ENCODE results near the gene SERINC2.
"Not testable (repeated sequence)": the region's sequence is repeated elsewhere in the genome, so short reads cannot be mapped to it uniquely, and the experiment has no call there.

Gene SERINC2

DNA sequence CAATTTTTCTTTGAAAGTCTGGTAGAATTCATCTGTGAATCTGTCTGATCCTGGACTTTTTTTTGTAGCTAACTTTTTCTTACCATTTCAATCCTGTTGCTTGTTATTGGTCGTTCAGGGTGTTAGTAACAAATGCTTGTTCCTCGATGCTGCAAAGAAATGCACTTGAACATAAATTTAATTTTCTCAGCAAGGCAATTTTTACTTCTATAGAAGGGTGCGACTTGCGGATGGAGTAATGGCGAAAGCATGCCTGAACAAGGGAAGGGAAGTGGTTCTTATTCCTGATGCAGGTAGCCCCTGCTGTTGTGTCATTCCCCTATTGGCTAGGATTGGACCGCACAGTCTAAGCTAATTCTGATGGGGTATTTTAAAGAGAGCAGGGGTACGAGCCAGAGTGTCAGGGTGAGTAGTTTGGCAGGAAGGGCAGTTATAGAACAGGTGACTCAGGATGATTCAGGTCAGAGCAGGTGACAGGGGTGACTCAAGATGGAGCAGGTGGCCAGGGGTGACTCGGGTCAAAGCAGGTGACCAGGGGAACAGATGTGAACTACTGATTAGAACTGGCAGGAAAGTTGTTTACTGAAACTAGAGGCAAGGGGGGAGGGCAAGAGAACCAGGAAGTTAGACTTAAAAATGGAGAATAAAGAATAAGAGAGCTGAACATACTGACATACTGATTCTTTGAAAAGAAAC lies 40.5 kb downstream of the SERINC2 start:
- in situ Hi-C loops (cut with MboI; ENCODE audit: low sequenced_read_pairs): no loop called here

DNA sequence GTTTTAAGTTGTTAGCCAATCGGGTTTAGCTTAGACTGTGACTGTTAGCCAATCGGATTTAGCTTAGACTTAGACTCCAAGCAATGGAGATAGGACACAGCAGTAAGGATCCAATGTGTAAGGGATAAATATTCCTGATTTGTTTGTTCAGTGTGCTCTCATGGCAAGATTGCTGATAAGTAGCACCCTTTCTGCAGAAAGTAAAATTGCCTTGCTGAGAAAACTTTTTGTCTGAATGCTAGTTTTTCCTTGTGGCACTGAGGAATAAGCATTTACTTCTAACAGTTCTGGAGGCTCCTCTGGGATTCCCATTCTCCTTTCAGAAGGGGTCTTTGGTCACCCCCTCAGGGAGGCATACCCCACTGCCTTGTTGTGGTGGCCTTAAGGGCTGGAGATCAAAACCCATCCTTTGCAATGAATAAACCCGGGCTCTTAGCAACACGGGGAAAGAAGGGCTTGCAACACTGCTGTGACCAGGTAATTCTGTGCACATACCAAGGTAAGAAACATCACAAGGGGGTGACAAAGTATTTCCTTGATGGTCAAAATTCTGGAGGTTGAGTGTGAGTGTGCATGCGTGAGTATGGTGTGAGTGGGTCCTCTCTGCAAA lies 45.4 kb downstream of the SERINC2 start:
- in situ Hi-C loops (cut with MboI; ENCODE audit: low sequenced_read_pairs): no loop called here

DNA sequence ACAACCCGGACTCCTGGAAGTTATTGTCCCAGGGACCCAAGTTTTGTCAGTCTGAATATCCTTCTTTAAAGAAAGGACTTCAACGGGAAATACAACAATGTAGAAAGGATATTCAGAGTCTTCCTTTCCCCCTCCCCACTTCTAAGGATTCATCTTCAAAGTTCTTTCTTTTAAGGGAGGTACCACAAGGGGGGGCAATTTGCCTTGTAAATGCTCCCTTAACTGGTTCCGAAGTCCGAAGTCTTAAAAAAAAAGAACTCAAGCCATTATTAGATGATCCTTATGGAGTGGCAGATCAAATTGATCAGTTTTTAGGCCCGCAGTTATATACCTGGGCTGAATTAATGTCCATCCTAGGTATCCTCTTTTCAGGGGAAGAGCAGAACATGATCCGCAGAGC lies 47.0 kb downstream of the SERINC2 start:
- in situ Hi-C loops (cut with MboI; ENCODE audit: low sequenced_read_pairs): no loop called here

DNA sequence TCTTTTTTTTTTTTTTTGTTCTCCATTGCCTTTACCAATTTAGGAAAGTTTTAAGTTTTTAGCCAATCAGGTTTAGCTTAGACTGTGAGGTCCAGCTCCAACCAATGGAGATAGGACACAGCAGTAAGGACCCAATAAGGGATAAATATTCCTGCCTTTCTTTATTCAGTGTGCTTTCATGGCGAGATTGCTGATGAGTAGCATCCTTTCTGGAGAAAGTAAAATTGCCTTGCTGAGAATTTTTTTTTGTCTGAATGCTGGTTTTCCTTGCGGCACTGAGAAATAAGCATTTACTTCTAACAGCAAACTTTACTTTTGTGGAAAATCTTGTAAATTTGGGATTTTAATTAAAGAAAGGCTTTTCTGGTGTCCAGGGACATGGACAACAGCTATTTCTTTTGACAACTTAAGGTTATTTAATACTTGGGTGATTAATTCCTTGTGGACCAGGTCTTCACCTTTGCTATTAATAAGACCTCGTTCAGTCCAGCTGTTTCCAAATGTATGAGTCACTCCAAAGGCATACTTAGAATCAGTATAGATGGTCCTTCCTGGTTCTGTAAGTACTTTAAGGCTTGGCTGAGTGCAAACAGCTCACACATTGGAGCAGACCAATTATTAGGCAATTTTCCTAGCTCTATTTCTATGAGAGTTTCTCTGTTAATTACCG lies 54.1 kb downstream of the SERINC2 start:
- in situ Hi-C loops (cut with MboI; ENCODE audit: low sequenced_read_pairs): no loop called here

DNA sequence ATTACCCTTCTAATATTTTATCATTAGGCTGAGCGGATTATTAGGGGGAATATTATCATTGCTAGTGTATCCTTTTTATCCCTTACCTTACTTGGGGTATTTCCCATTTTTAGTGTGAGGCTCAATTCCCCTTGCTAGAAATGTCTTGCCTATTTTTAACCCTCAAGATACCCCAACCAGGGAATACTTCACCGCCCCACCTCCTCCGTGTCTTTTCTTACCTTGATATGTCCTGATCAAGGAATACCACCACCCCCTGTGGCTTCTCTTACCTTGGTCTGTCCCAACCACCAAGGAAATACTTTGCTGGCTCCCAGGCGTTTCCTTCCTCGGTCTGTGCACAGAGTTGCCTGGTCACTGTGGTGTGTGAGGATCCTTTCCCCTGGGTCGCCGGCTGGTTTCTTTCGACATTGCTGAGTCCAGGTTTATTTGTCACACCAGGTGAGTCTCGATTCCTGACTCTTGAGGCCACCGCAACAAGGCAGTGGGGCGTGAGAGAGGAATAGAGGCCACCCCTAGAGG lies 57.8 kb downstream of the SERINC2 start:
- in situ Hi-C loops (cut with MboI; ENCODE audit: low sequenced_read_pairs): no loop called here

DNA sequence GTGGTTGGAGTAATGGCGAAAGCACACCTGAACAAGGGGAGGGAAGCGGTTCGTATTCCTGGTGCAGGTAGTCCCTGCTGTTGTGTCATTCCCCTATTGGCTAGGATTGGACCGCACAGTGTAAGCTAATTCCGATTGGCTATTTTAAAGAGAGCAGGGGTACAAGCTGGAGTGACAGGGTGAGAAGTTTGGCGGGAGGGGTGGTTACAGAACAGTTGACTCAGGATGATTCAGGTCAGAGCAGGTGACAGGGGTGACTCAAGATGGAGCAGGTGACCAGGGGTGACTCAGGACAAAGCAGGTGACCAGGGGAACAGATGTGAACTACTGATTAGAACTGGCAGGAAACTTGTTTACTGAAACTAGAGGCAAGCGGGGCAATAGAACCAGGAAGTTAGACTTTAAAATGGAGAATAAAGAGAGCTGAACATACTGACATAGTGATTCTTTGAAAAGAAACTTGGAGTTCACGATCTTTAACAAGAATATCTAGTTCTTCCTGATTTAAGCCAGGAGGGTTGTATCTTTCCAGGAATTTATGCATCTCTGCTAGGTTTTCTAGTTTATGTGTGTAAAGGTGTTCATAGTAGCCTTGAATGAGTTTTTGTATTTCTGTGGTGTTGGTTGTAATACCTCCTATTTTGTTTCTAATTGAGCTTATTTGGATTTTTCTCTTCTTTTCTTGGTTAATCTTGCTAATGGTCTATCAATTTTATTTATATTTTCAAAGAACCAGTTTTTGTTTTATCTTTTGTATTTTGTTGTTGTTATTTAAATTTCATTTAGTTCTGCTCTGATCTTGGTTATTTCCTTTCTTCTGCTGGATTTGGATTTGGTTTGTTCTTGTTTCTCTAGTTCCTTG lies 58.7 kb downstream of the SERINC2 start:
- in situ Hi-C loops (cut with MboI; ENCODE audit: low sequenced_read_pairs): not testable (repeated sequence)

DNA sequence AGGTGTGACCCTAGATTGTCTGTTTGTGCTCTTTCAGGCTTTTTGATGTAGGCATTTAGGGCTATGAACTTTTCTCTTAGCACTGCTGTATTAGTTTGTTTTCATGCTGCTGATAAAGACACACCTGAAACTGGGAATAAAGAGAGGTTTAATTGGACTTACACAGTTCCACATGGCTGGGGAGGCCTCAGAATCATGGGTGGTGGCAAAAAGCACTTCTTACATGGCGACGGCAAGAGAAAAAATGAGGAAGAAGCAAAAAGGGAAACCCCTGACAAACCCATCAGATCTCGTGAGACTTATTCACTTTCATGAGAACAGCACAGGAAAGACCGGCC lies 59.3 kb downstream of the SERINC2 start:
- in situ Hi-C loops (cut with MboI; ENCODE audit: low sequenced_read_pairs): not testable (repeated sequence)

DNA sequence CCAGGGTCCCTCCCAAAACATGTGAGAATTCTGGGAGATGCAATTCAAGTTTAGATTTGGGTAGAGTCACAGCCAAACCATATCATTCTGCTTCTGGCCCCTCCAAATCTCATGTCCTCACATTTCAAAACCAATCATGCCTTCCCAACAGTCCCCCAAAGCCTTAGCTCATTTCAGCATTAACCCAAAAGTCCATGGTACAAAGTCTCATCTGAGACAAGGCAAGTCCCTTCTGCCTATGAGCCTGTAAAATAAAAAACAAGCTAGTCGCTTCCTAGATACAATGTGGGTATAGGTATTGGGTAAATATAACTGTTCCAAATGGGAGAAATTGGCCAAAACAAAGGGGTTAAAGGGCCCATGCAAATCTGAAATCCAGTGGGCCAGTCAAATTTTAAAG lies 59.7 kb downstream of the SERINC2 start:
- in situ Hi-C loops (cut with MboI; ENCODE audit: low sequenced_read_pairs): not testable (repeated sequence)

DNA sequence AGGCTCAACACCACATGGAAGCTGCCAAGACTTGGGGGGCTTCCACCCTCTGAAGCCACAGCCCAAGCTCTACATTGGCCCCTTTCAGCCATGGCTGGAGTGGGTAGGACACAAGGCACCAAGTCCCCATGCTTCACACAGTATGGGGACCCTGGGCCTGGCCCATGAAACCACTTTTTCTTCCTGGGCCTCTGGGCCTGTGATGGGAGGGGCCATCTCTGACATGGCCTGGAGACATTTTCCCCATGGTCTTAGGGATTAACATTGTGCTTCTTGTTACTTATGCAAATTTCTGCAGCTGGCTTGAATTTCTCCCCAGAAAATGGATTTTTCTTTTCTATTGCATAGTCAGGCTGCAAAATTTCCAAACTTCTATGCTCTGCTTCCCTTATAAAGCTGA lies 60.5 kb downstream of the SERINC2 start:
- in situ Hi-C loops (cut with MboI; ENCODE audit: low sequenced_read_pairs): not testable (repeated sequence)

DNA sequence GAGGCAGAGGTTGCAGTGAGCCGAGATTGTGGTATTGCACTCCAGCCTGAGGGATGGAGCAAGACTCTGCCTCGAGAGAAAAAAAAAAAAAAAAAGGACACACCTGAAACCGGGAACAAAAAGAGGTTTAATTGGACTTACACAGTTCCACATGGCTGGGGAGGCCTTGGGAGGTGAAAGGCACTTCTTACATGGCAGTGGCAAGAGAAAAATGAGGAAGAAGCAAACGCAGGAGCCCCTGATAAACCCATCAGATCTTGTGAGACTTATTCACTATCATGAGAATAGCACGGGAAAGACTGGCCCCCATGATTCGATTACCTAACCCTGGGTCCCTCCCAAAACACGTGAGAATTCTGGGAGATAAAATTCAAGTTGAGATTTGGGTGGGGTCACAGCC lies 61.6 kb downstream of the SERINC2 start:
- in situ Hi-C loops (cut with MboI; ENCODE audit: low sequenced_read_pairs): not testable (repeated sequence)

DNA sequence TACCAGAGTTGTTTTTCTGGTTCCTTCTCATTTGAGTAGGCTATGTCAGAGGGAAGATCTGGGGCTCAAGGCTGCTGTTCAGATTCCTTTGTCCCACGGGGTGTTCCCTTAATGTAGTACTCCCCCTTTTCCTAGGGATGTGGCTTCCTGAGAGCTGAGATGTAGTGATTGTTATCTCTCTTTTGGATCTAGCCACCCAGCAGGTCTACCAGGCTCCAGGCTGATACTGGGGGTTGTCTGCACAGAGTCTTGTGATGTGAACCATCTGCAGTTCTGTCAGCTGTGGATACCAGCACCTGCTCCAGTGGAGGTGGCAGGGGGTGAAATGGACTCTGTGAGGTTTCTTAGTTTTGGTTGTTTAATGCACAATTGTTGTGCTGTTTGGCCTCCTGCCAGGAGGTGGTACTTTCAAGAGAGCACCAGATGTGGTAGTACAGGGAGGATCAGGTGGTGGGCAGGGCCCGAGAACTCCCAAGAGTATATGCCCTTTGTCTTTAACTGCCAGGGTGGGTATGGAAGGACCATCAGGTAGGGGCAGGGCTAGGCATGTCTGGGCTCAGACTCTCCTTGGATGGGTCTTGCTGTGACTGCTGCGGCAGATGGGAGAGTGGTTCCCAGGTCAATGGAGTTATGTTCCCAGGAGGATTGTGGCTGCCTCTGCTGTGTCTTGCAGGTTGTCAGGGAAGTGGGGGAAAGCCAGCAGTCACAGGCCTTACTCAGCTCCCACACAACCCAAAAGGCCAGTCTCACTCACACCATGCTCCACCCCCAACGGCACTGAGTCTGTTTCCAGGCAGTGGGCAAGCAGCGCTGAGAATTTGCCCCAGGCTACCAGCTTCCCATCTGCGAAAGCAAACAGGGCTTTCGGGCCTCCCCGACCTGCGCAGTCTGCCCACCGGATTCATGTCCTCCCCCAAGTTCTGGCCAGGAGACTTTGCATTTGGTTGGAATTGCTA lies 64.2 kb downstream of the SERINC2 start:
- in situ Hi-C loops (cut with MboI; ENCODE audit: low sequenced_read_pairs): no loop called here

DNA sequence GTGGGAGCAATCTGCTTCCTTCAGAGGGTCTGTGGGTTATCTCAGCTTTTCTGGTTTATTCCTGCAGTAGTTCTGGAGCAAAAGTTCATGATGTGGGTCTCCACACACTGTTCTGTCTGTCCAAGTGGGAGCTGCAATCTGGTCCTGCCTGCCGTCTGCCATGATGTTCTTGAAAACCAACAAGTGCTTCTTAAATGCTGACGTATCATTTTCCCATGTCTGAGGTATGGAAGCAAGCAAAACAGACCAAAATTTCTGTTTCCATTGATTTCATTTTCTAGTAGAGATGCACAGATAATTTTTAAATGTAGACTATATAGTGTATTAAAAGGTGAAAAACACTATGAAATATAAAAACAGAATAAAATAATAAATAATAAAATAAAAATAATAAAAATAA lies 65.2 kb downstream of the SERINC2 start:
- in situ Hi-C loops (cut with MboI; ENCODE audit: low sequenced_read_pairs): no loop called here

DNA sequence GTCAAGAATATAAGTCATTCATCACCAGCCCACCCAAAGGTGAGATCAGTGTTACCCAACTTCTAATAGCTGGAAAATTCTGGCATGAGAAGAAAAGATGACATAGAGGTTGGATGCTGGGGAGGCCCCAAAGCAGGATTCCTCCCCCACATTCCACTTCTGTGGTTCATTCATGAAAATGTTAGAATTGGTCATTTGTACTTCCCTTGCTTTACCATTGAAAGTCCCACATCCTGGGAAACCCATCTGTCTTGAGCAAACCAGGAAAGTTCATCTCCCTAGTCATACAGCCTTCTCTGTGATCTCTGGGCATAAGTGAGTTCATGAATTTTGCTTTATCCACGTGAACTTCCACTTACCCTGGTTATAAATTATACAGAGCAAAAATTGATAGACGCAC lies 66.8 kb downstream of the SERINC2 start:
- in situ Hi-C loops (cut with MboI; ENCODE audit: low sequenced_read_pairs): no loop called here

DNA sequence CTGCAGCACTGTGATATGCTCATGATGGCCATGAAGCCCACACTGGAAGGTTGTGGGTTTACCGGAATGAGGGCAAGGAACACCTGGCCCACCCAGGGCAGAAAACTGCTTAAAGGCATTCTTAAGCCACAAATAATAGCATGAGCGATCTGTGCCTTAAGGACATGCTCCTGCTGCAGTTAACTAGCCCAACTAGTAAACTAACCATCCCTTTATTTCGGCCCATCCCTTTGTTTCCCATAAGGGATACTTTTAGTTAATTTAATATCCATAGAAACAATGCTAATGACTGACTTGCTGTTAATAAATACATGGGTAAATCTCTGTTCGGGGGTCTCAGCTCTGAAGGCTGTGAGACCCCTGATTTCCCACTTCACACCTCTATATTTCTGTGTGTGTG lies 67.4 kb downstream of the SERINC2 start:
- in situ Hi-C loops (cut with MboI; ENCODE audit: low sequenced_read_pairs): not testable (repeated sequence)

DNA sequence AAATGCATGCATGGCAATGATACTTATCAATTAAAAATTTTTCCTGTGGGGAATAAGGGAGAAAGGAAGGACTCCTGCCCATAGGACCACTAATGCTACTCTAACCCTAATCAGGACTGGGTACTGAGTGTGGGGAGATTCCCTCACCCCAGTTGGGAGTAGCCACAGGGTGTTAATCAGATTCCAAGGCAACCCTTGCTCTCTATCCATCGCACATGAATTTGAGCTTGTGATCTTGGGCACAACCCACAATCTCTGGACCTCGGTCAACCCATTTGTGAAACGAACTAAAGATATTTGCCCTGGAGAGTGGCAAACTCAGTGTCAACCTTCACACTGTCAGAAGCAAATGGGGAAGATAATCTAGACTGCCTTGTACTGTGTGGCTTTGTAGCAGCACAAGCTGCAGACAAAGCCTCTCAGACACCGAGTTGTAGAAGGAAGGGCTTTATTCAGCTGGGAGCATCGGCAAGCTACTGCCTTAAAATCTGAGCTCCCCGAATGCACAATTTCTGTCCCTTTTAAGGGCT lies 69.5 kb downstream of the SERINC2 start:
- in situ Hi-C loops (cut with MboI; ENCODE audit: low sequenced_read_pairs): no loop called here

DNA sequence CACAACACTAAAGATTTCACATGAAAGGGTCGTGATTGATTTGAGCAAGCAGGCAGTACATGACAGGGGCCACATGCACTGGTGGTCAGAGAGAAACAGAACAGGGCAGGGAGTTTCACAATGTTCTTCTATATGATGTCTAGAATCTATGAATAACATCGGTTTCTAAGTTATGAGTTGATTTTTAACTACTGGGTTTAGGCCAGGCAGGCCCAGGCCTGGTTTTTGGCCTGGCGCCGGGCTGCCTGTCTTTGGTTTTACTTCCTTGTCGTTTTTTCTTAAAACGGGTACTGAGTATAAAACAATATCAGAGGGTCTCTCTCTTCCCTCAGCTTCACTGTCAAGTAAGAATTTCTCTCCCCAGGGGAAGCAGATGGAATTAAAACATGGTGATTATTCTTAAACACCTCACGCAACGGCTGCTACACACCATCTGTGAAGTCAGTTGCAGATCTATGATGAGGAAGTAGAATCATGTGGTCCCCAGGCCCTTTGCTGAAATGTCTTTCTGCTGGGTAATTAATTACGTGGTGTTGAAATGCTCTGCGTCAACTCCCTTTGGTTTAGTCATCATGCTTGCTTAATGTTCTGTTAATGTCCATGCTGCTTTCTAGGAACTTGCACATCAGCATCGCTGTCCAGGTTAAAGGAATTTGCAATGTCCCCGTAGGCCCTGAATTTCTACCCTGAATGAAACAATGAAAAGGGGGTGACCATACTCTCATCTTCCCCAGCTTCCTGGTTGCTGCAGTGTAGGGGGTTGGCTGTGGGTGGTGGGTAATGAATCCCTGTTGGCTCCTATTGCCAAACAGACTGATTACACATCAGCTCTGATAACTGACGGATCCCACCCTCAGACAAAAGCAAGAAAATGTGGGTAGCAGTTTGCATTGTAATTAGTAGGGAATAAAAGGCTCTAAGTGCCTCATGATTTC lies 70.3 kb downstream of the SERINC2 start:
- in situ Hi-C loops (cut with MboI; ENCODE audit: low sequenced_read_pairs): no loop called here

Measured in HL-60/S4 treated with phorbol 12-myristate 13-acetate at 8.2 ng/mL for 4 days and 3 days (cell line).